ENCODE results near the gene NDRG2.

GRCh38 chr14:20986811-20987210 lies 38.0 kb downstream of the NDRG2 start:
- no peak for TF ChIP-seq EZH2 (IDR thresholded peaks at IDR 0.05; ENCODE audit: insufficient read depth, poor library complexity, severe bottlenecking)
- TF ChIP-seq EZH2phosphoT487 (IDR thresholded peaks at IDR 0.05; ENCODE audit: insufficient read depth, low read depth), result no peak
